OCI-LY7 (cell line): ENCODE measurements around the gene BAIAP2L1. TPM values are rescaled to one million over a fixed set of nuclear protein-coding genes. Genes with fewer than 3 reads are reported as not detected.
"Not testable (repeated sequence)": the region's sequence is repeated elsewhere in the genome, so short reads cannot be mapped to it uniquely, and the experiment has no call there.

Source experiments
- BruUV-seq: library from RNA; stranded (reverse); fragments of 400-500 nt; replicated peaks from 2 replicates; lab custom pipeline; 2021; lab: Mats Ljungman, UMichigan
- CTCF ChIA-PET: fragments of 300-600 bp; sonication (Branson Sonifier 250); formaldehyde crosslinking; loops from one replicate; lab custom pipeline; 2022; ENCODE audit warnings: antibody characterized with exemption; ENCODE audit not compliant: unreplicated experiment; lab: Charles Lee
- POLR2A ChIA-PET: fragments of 300-600 bp; sonication (Branson Sonifier 250); formaldehyde crosslinking; loops from one replicate; lab custom pipeline; 2022; ENCODE audit warnings: antibody characterized with exemption; lab: Charles Lee
- DNase-seq: peaks from one replicate; pipeline ENCODE4 v3.0.0-alpha.2; 2015; ENCODE audit warnings: low spot score
- H2AFZ ChIP-seq: fragments of 200-600 bp; sonication (generic), shearing (Covaris generic); 2 replicates; pipeline ENCODE4 v1.6.1; 2014; ENCODE audit warnings: mild to moderate bottlenecking, antibody characterized with exemption, low read length, moderate library complexity
- H3K27ac ChIP-seq: fragments of 200-600 bp; sonication (generic); 2 replicates; pipeline ENCODE4 v1.5.1; 2014; ENCODE audit warnings: mixed run types, low read depth, mild to moderate bottlenecking, moderate library complexity, low read length, inconsistent platforms; ENCODE audit not compliant: poor library complexity, severe bottlenecking
- H3K36me3 ChIP-seq: fragments of 200-600 bp; sonication (generic); 2 replicates; pipeline ENCODE4 v1.6.1; 2014; ENCODE audit warnings: mild to moderate bottlenecking, antibody characterized with exemption, low read length, moderate library complexity, mixed read lengths; ENCODE audit not compliant: insufficient read depth
- H3K4me1 ChIP-seq: fragments of 200-600 bp; sonication (generic); 2 replicates; pipeline ENCODE4 v1.5.1; 2014; ENCODE audit warnings: mild to moderate bottlenecking, low read length; ENCODE audit not compliant: insufficient read depth, poor library complexity, severe bottlenecking
- H3K4me2 ChIP-seq: fragments of 200-600 bp; sonication (generic); 2 replicates; pipeline ENCODE4 v1.6.1; 2014; ENCODE audit warnings: mild to moderate bottlenecking, low read length
- H3K4me3 ChIP-seq: fragments of 200-600 bp; sonication (generic); 2 replicates; pipeline ENCODE4 v1.5.1; 2014; ENCODE audit warnings: mild to moderate bottlenecking, low read depth, low read length; ENCODE audit not compliant: poor library complexity, severe bottlenecking
- H3K79me2 ChIP-seq: fragments of 200-600 bp; sonication (generic); 2 replicates; pipeline ENCODE4 v1.6.1; 2016; ENCODE audit warnings: low read depth, mild to moderate bottlenecking, low read length, moderate library complexity, mixed read lengths; ENCODE audit not compliant: insufficient read depth
- H3K9me2 ChIP-seq: fragments of 200-600 bp; sonication (generic); 2 replicates; pipeline ENCODE4 v1.6.1; 2016; ENCODE audit warnings: mild to moderate bottlenecking, low read length, mixed read lengths; ENCODE audit not compliant: insufficient read depth
- H3K9me3 ChIP-seq: fragments of 200-600 bp; sonication (generic); 2 replicates; pipeline ENCODE4 v1.6.1; 2014; ENCODE audit warnings: mild to moderate bottlenecking, mixed run types, low read length, mixed read lengths
- H4K20me1 ChIP-seq: fragments of 200-600 bp; sonication (generic); 2 replicates; pipeline ENCODE4 v1.6.1; 2014; ENCODE audit warnings: mild to moderate bottlenecking, antibody characterized with exemption, low read length, moderate library complexity, mixed read lengths; ENCODE audit not compliant: insufficient read depth
- EZH2phosphoT487 ChIP-seq: fragments of 200-600 bp; sonication (generic); IDR thresholded peaks from 2 replicates; pipeline ENCODE4 v1.6.1; 2018; ENCODE audit warnings: low read depth, borderline replicate concordance, mild to moderate bottlenecking, mixed run types, antibody characterized with exemption, low read length, moderate library complexity, mixed read lengths
- intact Hi-C: fragments of 100-400 bp; cut with micrococcal nuclease; formaldehyde crosslinking; loops from one replicate; pipeline ENCODE4 v1.10.0; 2022; ENCODE audit not compliant: unreplicated experiment
- total RNA-seq, 2 experiments: library from RNA; depleted of rRNA in 1 of 2; stranded (reverse); fragments of >200 nt in 1 of 2; shearing (Covaris generic) in 1 of 2; gene quantifications; 2 replicates each; pipeline ENCODE4 v1.2.3, GENCODE V29; 2014 to 2022
- TF ChIP-seq, protein P1 (sequence below): fragments of 200-600 bp; sonication (generic); conservative IDR thresholded peaks from 2 replicates; pipeline ENCODE4 v1.5.1; 2014; ENCODE audit warnings: mild to moderate bottlenecking, antibody characterized with exemption, low read length, moderate library complexity, mixed read lengths

BAIAP2L1 gene
- total RNA-seq, 2 experiments from 2014 or later = not detected

DNA sequence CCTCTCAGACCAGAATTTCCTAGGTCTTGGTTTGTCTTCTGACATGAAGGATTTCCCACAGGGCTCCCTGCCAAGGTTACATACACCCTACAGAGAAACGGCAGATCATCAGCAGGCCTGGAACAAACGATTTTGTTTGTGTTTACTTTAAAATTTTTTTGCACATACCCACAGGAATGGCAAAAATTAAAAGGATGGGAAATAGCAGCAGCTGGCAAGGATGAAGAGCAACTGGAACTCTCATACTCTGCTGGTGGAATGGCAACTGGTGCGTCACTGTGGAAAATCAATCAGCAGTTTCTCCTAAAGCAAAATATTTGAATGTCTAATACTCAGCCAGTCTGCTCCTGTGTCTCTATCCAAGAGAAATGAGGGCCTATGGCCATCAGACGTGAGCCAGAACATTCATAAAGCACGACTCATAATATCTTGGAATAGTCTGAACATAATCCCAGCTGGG, 6.5 kb downstream of the BAIAP2L1 start:
- POLR2A ChIA-PET = no interaction called here
- H3K36me3 ChIP-seq = no peaks in the 10 kb centered on the region
- CTCF ChIA-PET = no interaction called here
- no peak overlapping the region for H3K4me3 ChIP-seq
- intact Hi-C loops = no loop called here
- DNase-seq = no peak
- H3K4me1 ChIP-seq = no peaks in the 10 kb centered on the region
- H3K27ac ChIP-seq = no peak overlapping the region
- H3K9me2 ChIP-seq = no peaks in the 10 kb centered on the region
- H4K20me1 ChIP-seq = no peaks in the 10 kb centered on the region
- no peaks in the 10 kb centered on the region for H3K9me3 ChIP-seq
- no peaks in the 10 kb centered on the region for H3K79me2 ChIP-seq
- no TSS peak for BruUV-seq
- TF ChIP-seq, protein P1, sequence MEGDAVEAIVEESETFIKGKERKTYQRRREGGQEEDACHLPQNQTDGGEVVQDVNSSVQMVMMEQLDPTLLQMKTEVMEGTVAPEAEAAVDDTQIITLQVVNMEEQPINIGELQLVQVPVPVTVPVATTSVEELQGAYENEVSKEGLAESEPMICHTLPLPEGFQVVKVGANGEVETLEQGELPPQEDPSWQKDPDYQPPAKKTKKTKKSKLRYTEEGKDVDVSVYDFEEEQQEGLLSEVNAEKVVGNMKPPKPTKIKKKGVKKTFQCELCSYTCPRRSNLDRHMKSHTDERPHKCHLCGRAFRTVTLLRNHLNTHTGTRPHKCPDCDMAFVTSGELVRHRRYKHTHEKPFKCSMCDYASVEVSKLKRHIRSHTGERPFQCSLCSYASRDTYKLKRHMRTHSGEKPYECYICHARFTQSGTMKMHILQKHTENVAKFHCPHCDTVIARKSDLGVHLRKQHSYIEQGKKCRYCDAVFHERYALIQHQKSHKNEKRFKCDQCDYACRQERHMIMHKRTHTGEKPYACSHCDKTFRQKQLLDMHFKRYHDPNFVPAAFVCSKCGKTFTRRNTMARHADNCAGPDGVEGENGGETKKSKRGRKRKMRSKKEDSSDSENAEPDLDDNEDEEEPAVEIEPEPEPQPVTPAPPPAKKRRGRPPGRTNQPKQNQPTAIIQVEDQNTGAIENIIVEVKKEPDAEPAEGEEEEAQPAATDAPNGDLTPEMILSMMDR = no peak
- TF ChIP-seq EZH2phosphoT487 = no peak
- no peak overlapping the region for H3K4me2 ChIP-seq
- no peak overlapping the region for H2AFZ ChIP-seq

- TF ChIP-seq, protein P1 = no peak
- no peak for TF ChIP-seq EZH2phosphoT487
- Histone ChIP-seq H4K20me1 (no peaks in the 10 kb centered on the region), H3K9me2 (no peaks in the 10 kb centered on the region), H3K79me2 (no peaks in the 10 kb centered on the region), H3K4me2 (no peak overlapping the region), H3K4me1 (no peaks in the 10 kb centered on the region), H3K9me3 (no peaks in the 10 kb centered on the region), H3K27ac (no peak overlapping the region), H3K4me3 (no peak overlapping the region), H2AFZ (no peak overlapping the region), H3K36me3 (no peaks in the 10 kb centered on the region)
- intact Hi-C loops = no loop called here
- BruUV-seq = no TSS peak
- ChIA-PET POLR2A (no interaction called here), CTCF (no interaction called here)
- no peak for DNase-seq
Measured at GRCh38 chr7:98387544-98388226, 13.2 kb downstream of the BAIAP2L1 start.

GRCh38 chr7:98387131-98387530, 13.8 kb downstream of the BAIAP2L1 start:
- Histone ChIP-seq H3K4me1 (no peaks in the 10 kb centered on the region), H3K9me3 (no peaks in the 10 kb centered on the region), H3K27ac (no peak overlapping the region), H3K79me2 (no peaks in the 10 kb centered on the region), H3K36me3 (no peaks in the 10 kb centered on the region), H3K4me2 (no peak overlapping the region), H4K20me1 (no peaks in the 10 kb centered on the region), H3K9me2 (no peaks in the 10 kb centered on the region), H3K4me3 (no peak overlapping the region), H2AFZ (no peak overlapping the region)
- ChIA-PET POLR2A (interaction anchor here (0.6 kb wide), 1 partner anchor 354 kb away, joined by 5 read pairs; no protein-coding TSS in a partner anchor), CTCF (no interaction called here)
- no peak for DNase-seq
- intact Hi-C loops = no loop called here
- TF ChIP-seq EZH2phosphoT487 = no peak
- TF ChIP-seq, protein P1 = no peak
- BruUV-seq = no TSS peak

DNA sequence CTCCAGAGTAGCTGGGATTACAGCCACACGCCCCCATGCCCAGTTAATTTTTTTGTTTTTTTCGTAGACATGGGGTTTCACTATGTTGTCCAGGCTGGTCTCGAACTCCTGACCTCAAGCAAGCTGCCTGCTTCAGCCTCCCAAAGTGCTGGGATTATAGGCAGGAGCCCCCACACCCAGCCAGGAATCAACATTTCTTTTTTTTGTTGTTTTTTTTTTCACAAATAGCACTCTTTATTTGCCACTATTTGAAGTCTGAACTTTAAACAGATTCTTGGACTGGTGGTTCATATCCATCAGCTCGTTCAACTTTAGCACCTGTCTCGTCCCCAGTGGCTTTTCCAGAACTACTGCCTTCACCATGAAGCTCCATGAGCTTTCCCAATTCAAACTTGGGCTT, 15.4 kb downstream of the BAIAP2L1 start:
- H3K4me1 ChIP-seq, H4K20me1 ChIP-seq, POLR2A ChIA-PET, H3K36me3 ChIP-seq, H3K9me3 ChIP-seq, H2AFZ ChIP-seq, DNase-seq, intact Hi-C loops, H3K27ac ChIP-seq, CTCF ChIA-PET, H3K4me2 ChIP-seq, H3K9me2 ChIP-seq, H3K4me3 ChIP-seq, BruUV-seq, H3K79me2 ChIP-seq: not testable (repeated sequence)
